HEK293 (cell line): ENCODE measurements around the gene LMNA.

ENCODE experiments used
- CTCF ChIA-PET: fragments of 350-600 bp; formaldehyde crosslinking; extraction: SDS; loops from one replicate; lab custom pipeline; 2021; ENCODE audit warnings: antibody characterized with exemption; lab: Yijun Ruan, JAX
- POLR2A ChIA-PET: fragments of 300-600 bp; formaldehyde crosslinking; extraction: SDS; loops from one replicate; lab custom pipeline; 2020; ENCODE audit warnings: antibody characterized with exemption, inconsistent platforms; lab: Yijun Ruan, JAX
- H3K27ac ChIP-seq: fragments of 200-500 bp; sonication (Bioruptor generic); 2 replicates; pipeline ENCODE4 v1.5.1; 2014; ENCODE audit warnings: low read depth, low read length, control low read depth, inconsistent platforms; ENCODE audit errors: extremely low read depth
- H3K36me3 ChIP-seq, 2 experiments: fragments of 200-500 bp in 1 of 2; sonication (Bioruptor generic) in 1 of 2; 1 replicate in 1 of 2; 2 replicates in 1 of 2; pipeline ENCODE4 v1.5.1; 2014 to 2017; ENCODE audit warnings: inconsistent platforms in 2 of 2, low read length in 2 of 2; ENCODE audit not compliant: control insufficient read depth in 2 of 2, insufficient read depth in 1 of 2
- H3K4me1 ChIP-seq: fragments of 200-500 bp; sonication (Bioruptor generic); 2 replicates; pipeline ENCODE4 v1.5.1; 2014; ENCODE audit warnings: mild to moderate bottlenecking, low read length, inconsistent platforms; ENCODE audit not compliant: control insufficient read depth, insufficient read depth
- H3K4me3 ChIP-seq: 2 replicates; pipeline ENCODE4 v1.5.1; 2011; ENCODE audit warnings: low read depth, mild to moderate bottlenecking, control low read depth, low read length, moderate library complexity
- H3K9me3 ChIP-seq: fragments of 200-500 bp; sonication (Bioruptor generic); 2 replicates; pipeline ENCODE4 v1.5.1; 2014; ENCODE audit warnings: low read depth, low read length, inconsistent platforms; ENCODE audit not compliant: control insufficient read depth, insufficient read depth
- HOXC10 ChIP-seq: sonication (generic); formaldehyde crosslinking; IDR thresholded peaks from 2 replicates; pipeline ENCODE4 v1.8.1; 2023; ENCODE audit warnings: mild to moderate bottlenecking, missing genetic modification reagents
- SP2 ChIP-seq: fragments of 450-650 bp; formaldehyde crosslinking; IDR thresholded peaks from 2 replicates; pipeline ENCODE4 v1.5.1; 2016; ENCODE audit warnings: missing biosample characterization, missing genetic modification characterization
- ZBTB1 ChIP-seq: fragments of 450-650 bp; formaldehyde crosslinking; IDR thresholded peaks from 2 replicates; pipeline ENCODE4 v1.5.1; 2016; ENCODE audit warnings: missing biosample characterization, missing genetic modification characterization
- ZFP37 ChIP-seq: fragments of 450-650 bp; formaldehyde crosslinking; IDR thresholded peaks from 2 replicates; pipeline ENCODE4 v1.5.1; 2016; ENCODE audit warnings: missing biosample characterization, missing genetic modification characterization
- ZNF132 ChIP-seq: fragments of 450-650 bp; formaldehyde crosslinking; IDR thresholded peaks from 2 replicates; pipeline ENCODE4 v1.5.1; 2017; ENCODE audit warnings: missing biosample characterization, missing genetic modification characterization, borderline replicate concordance
- ZNF169 ChIP-seq: fragments of 450-650 bp; formaldehyde crosslinking; IDR thresholded peaks from 2 replicates; pipeline ENCODE4 v1.5.1; 2016; ENCODE audit warnings: missing biosample characterization, missing genetic modification characterization
- ZNF223 ChIP-seq: fragments of 450-650 bp; formaldehyde crosslinking; IDR thresholded peaks from 2 replicates; pipeline ENCODE4 v1.5.1; 2016; ENCODE audit warnings: missing biosample characterization, missing genetic modification characterization
- ZNF324 ChIP-seq: fragments of 450-650 bp; formaldehyde crosslinking; IDR thresholded peaks from 2 replicates; pipeline ENCODE4 v1.5.1; 2016; ENCODE audit warnings: missing biosample characterization, missing genetic modification characterization
- ZNF701 ChIP-seq: fragments of 450-650 bp; formaldehyde crosslinking; IDR thresholded peaks from 2 replicates; pipeline ENCODE4 v1.5.1; 2016; ENCODE audit warnings: missing biosample characterization, missing genetic modification characterization
- TF ChIP-seq, protein P1 (sequence below): sonication (generic); formaldehyde crosslinking; IDR thresholded peaks from 2 replicates; pipeline ENCODE4 v1.8.1; 2022; ENCODE audit warnings: mild to moderate bottlenecking, moderate library complexity, missing genetic modification reagents
- TF ChIP-seq, protein P2 (sequence below): fragments of 450-650 bp; formaldehyde crosslinking; IDR thresholded peaks from 2 replicates; pipeline ENCODE4 v1.5.1; 2016; ENCODE audit warnings: missing biosample characterization, missing genetic modification characterization
- TF ChIP-seq, protein P3 (sequence below): fragments of 450-650 bp; formaldehyde crosslinking; IDR thresholded peaks from 2 replicates; pipeline ENCODE4 v1.5.1; 2016; ENCODE audit warnings: missing biosample characterization, missing genetic modification characterization
- TF ChIP-seq, protein P4 (sequence below): fragments of 450-650 bp; formaldehyde crosslinking; IDR thresholded peaks from 2 replicates; pipeline ENCODE4 v1.5.1; 2017; ENCODE audit warnings: missing biosample characterization, mild to moderate bottlenecking, missing genetic modification characterization, moderate library complexity

LMNA gene

DNA sequence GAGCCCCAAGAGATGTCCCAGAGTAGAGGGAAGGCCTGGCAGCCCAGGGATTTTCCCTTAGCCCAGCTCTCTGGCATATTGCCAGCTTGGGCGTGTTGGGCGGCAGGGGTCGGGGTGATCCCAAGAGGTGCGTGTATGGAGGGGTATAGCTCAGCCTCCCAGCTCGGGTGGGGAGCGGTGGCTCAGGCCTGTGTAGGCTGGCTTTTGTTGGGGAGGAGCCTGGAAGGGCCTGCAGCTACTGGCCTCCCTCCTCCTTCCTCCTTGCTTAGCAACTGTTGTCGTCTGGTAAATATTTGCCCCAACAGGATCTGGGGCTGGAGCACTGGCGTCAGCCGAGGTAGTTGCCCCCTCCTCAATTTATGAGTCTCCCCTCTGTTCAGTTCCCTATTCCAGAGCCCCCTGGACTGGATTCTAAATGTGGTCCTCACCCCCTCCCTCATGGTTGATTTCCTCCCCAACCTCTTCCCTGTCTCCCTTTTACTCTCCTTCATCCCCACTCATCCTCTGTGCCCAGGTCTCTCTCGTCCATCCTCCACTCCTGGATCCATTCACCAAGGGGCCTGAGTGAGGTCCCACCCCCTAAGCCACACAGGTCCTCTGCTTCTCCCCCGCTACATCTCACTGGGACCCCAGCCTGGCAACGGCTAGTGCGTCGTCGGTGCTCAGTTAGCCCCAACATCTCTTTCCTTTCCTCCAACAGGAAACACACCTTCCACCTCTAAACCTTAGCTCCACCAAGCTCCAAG, 10.3 kb upstream of the LMNA start (continued):
- TF ChIP-seq, protein P1, sequence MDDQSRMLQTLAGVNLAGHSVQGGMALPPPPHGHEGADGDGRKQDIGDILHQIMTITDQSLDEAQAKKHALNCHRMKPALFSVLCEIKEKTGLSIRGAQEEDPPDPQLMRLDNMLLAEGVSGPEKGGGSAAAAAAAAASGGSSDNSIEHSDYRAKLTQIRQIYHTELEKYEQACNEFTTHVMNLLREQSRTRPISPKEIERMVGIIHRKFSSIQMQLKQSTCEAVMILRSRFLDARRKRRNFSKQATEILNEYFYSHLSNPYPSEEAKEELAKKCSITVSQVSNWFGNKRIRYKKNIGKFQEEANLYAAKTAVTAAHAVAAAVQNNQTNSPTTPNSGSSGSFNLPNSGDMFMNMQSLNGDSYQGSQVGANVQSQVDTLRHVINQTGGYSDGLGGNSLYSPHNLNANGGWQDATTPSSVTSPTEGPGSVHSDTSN, result no peak
- TF ChIP-seq ZNF132 (tag by site-specific recombination) (no peak), ZNF324 (tag by site-specific recombination) (no peak), ZFP37 (tag by site-specific recombination) (no peak), ZNF223 (no peak), ZNF701 (tag by site-specific recombination) (no peak), HOXC10 (CRISPR knock-in tag) (no peak)
- TF ChIP-seq, protein P2, sequence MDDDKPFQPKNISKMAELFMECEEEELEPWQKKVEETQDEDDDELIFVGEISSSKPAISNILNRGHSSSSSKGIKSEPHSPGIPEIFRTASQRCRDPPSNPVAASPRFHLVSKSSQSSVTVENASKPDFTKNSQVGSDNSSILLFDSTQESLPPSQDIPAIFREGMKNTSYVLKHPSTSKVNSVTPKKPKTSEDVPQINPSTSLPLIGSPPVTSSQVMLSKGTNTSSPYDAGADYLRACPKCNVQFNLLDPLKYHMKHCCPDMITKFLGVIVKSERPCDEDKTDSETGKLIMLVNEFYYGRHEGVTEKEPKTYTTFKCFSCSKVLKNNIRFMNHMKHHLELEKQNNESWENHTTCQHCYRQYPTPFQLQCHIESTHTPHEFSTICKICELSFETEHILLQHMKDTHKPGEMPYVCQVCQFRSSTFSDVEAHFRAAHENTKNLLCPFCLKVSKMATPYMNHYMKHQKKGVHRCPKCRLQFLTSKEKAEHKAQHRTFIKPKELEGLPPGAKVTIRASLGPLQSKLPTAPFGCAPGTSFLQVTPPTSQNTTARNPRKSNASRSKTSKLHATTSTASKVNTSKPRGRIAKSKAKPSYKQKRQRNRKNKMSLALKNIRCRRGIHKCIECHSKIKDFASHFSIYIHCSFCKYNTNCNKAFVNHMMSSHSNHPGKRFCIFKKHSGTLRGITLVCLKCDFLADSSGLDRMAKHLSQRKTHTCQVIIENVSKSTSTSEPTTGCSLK, result no peak

DNA sequence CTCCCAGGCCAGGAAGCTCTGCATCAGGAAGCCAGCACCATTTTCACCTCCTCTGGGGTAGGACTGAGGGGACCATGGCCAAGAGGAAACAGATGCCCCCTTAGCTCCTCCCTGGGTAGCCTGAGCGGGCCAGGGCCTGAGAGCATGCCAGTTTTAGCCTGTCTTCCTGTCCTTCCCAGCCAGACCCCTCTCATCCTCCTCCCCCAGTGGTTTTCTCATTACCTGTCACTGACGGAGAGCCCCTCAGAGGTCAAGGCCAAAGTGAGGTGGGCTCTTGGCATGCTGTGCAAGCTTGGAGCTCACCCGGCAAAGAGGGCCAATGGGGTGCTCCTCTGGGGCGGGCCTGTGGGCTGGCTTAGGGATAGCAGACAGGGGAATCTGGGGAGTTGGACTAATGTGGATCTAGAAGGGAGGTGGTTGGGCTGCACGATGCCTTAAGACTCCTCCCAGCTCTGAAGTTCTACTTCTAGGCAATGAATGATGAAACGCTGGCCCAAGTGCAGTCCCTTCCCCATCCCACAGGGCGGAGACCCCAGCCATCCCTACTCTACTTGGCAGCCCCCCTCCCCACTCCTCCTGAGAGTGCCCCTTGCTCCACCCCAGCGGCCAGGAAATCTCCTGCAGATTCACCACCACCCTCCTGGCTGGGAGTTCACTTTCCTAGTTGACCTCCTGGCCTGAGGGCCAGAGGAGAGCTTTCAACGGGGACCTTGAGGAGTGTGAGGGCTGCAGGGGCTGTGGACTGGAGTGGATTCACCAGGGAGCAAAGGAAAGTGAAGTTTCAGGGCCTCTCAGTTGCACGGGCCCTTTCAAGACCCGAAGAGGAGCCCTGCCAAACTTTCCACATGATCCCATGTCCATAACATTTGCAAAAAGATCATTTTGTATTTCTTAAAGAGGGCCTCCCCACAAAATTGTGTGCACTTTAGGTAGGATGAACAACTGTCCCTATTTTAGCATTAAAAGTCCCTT, 9.4 kb upstream of the LMNA start:
- Histone ChIP-seq H3K27ac (peak overlapping the region; percentile 55; the same call in 1 of the 2 replicates), H3K36me3 (no peaks in the 10 kb centered on the region), H3K9me3 (no peaks in the 10 kb centered on the region), H3K4me1 (peaks cover 12% of the 10 kb centered on the region), H3K4me3 (no peak overlapping the region)
- TF ChIP-seq ZNF169 (no peak), SP2 (tag by site-specific recombination) (peak; percentile 37), ZBTB1 (tag by site-specific recombination) (no peak)
- TF ChIP-seq, protein P3, sequence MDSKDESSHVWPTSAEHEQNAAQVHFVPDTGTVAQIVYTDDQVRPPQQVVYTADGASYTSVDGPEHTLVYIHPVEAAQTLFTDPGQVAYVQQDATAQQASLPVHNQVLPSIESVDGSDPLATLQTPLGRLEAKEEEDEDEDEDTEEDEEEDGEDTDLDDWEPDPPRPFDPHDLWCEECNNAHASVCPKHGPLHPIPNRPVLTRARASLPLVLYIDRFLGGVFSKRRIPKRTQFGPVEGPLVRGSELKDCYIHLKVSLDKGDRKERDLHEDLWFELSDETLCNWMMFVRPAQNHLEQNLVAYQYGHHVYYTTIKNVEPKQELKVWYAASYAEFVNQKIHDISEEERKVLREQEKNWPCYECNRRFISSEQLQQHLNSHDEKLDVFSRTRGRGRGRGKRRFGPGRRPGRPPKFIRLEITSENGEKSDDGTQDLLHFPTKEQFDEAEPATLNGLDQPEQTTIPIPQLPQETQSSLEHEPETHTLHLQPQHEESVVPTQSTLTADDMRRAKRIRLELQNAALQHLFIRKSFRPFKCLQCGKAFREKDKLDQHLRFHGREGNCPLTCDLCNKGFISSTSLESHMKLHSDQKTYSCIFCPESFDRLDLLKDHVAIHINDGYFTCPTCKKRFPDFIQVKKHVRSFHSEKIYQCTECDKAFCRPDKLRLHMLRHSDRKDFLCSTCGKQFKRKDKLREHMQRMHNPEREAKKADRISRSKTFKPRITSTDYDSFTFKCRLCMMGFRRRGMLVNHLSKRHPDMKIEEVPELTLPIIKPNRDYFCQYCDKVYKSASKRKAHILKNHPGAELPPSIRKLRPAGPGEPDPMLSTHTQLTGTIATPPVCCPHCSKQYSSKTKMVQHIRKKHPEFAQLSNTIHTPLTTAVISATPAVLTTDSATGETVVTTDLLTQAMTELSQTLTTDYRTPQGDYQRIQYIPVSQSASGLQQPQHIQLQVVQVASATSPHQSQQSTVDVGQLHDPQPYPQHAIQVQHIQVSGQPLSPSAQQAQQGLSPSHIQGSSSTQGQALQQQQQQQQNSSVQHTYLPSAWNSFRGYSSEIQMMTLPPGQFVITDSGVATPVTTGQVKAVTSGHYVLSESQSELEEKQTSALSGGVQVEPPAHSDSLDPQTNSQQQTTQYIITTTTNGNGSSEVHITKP (tag by site-specific recombination), result peak; percentile 84
- TF ChIP-seq, protein P4, sequence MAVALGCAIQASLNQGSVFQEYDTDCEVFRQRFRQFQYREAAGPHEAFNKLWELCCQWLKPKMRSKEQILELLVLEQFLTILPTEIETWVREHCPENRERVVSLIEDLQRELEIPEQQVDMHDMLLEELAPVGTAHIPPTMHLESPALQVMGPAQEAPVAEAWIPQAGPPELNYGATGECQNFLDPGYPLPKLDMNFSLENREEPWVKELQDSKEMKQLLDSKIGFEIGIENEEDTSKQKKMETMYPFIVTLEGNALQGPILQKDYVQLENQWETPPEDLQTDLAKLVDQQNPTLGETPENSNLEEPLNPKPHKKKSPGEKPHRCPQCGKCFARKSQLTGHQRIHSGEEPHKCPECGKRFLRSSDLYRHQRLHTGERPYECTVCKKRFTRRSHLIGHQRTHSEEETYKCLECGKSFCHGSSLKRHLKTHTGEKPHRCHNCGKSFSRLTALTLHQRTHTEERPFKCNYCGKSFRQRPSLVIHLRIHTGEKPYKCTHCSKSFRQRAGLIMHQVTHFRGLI (tag by site-specific recombination), result peak; percentile 83
- ChIA-PET CTCF (interaction anchor here (0.6 to 22.5 kb wide), 5 partner anchors 8 to 439 kb away, joined by 3 to 1029 read pairs (median 6); partner anchors contain the start of gene LMNA), POLR2A (interaction anchor here (0.6 to 10.1 kb wide), 3 partner anchors 9 to 398 kb away, joined by 3 to 63 read pairs (median 6); partner anchors contain the start of gene LMNA)
